Progenitor cell of endocrine pancreas (in vitro differentiated cells): ENCODE data around the gene NR1H4. TPM values are rescaled to one million over a fixed set of nuclear protein-coding genes. Genes with fewer than 3 reads are reported as not detected.

Source experiments
- DNase-seq: peaks from one replicate; pipeline ENCODE4 v3.0.0; 2021; ENCODE audit warnings: low spot score; ENCODE audit not compliant: unreplicated experiment
- H3K27ac Mint-ChIP-seq: 2 replicates; pipeline ENCODE4 v1.8.0; 2021; ENCODE audit warnings: mild to moderate bottlenecking, moderate library complexity, mixed read lengths
- H3K27me3 Mint-ChIP-seq: 2 replicates; pipeline ENCODE4 v1.8.0; 2021; ENCODE audit warnings: mixed read lengths
- H3K36me3 Mint-ChIP-seq: 2 replicates; pipeline ENCODE4 v1.8.0; 2022; ENCODE audit warnings: mixed read lengths; ENCODE audit not compliant: insufficient read depth
- H3K4me1 Mint-ChIP-seq: 2 replicates; pipeline ENCODE4 v1.8.0; 2021; ENCODE audit warnings: low read depth, mixed read lengths
- H3K4me3 Mint-ChIP-seq: 2 replicates; pipeline ENCODE4 v1.8.0; 2021; ENCODE audit warnings: low read depth, mild to moderate bottlenecking, moderate library complexity, mixed read lengths
- H3K9me3 Mint-ChIP-seq: 2 replicates; pipeline ENCODE4 v1.8.0; 2021; ENCODE audit warnings: low read depth, mixed read lengths
- total RNA-seq: library from RNA; stranded (reverse); gene quantifications from 2 replicates; pipeline ENCODE4 v1.2.1, GENCODE V29; 2021
- TF ChIP-seq, protein P1 (sequence below): fragments of 200-600 bp; sonication (generic); IDR thresholded peaks from one replicate; pipeline ENCODE4 v1.5.0; 2021; ENCODE audit warnings: antibody characterized with exemption, mild to moderate bottlenecking; ENCODE audit not compliant: unreplicated experiment

Gene NR1H4
- total RNA-seq, 1 donor from 2014 or later: not detected

GRCh38 chr12:100520048-100520769 is 46.5 kb downstream of the NR1H4 start:
- Mint-ChIP-seq H3K4me3 (no peak overlapping the region), H3K9me3 (peaks cover 4% of the 10 kb centered on the region), H3K27me3 (peaks cover 4% of the 10 kb centered on the region), H3K36me3 (no peaks in the 10 kb centered on the region), H3K27ac (no peak overlapping the region), H3K4me1 (no peaks in the 10 kb centered on the region)
- TF ChIP-seq, protein P1, sequence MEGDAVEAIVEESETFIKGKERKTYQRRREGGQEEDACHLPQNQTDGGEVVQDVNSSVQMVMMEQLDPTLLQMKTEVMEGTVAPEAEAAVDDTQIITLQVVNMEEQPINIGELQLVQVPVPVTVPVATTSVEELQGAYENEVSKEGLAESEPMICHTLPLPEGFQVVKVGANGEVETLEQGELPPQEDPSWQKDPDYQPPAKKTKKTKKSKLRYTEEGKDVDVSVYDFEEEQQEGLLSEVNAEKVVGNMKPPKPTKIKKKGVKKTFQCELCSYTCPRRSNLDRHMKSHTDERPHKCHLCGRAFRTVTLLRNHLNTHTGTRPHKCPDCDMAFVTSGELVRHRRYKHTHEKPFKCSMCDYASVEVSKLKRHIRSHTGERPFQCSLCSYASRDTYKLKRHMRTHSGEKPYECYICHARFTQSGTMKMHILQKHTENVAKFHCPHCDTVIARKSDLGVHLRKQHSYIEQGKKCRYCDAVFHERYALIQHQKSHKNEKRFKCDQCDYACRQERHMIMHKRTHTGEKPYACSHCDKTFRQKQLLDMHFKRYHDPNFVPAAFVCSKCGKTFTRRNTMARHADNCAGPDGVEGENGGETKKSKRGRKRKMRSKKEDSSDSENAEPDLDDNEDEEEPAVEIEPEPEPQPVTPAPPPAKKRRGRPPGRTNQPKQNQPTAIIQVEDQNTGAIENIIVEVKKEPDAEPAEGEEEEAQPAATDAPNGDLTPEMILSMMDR: no peak
- DNase-seq: no peak

DNA sequence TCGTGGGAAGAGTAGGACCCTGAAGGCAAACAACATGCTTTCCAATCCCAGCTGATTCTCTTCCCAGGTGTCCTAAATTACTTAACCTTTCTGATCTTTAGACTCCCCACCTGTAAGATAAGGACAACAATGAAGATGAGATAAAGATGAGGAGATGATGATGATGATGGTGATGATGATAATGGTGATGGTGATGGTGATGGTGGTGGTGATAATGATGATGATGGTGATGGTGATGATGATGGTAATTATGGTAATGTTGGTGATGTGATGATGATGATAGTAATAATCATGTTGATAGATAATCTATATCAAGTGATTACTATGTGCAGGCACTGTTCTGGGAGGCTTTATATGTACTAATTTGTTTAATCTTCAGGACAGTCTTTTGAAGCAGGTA is 48.3 kb downstream of the NR1H4 start:
- H3K4me3 Mint-ChIP-seq: no peak overlapping the region
- peaks cover 4% of the 10 kb centered on the region for H3K9me3 Mint-ChIP-seq

DNA sequence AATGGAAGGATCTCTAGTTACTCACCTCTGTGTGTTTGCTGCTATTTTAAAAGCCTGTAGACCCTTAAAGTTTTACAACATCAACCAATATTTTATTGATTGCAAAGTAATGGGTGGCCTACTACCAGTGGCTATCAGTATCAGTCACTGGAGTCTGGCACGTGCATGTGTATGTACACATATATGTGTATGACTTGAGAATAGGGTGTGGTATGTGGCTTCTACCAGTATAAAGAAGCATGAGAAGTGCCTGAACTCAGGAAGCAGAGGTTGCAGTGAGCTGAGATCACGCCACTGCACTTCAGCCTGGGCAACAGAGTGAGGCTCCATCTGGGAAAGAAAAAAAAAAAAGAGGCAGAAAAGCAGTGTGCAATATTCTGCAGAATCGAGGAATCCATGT is 54.4 kb downstream of the NR1H4 start:
- TF ChIP-seq, protein P1: no peak
- H3K9me3 Mint-ChIP-seq: no peaks in the 10 kb centered on the region
- H3K36me3 Mint-ChIP-seq: no peaks in the 10 kb centered on the region
- DNase-seq: no peak
- H3K4me3 Mint-ChIP-seq: no peak overlapping the region
- H3K4me1 Mint-ChIP-seq: no peaks in the 10 kb centered on the region
- H3K27me3 Mint-ChIP-seq: peaks cover 5% of the 10 kb centered on the region
- no peak overlapping the region for H3K27ac Mint-ChIP-seq

More for the DNA sequence above, 48.3 kb downstream of the NR1H4 start:
- Mint-ChIP-seq H3K4me1 (no peaks in the 10 kb centered on the region), H3K27ac (no peak overlapping the region), H3K27me3 (peaks cover 4% of the 10 kb centered on the region), H3K36me3 (no peaks in the 10 kb centered on the region)
- TF ChIP-seq, protein P1: no peak
- no peak for DNase-seq

- Mint-ChIP-seq H3K9me3 (no peaks in the 10 kb centered on the region), H3K27ac (no peak overlapping the region), H3K36me3 (no peaks in the 10 kb centered on the region), H3K4me3 (no peak overlapping the region), H3K27me3 (peaks cover 5% of the 10 kb centered on the region), H3K4me1 (no peaks in the 10 kb centered on the region)
- DNase-seq: no peak
- TF ChIP-seq, protein P1: no peak
Observed at GRCh38 chr12:100528471-100529127, 54.9 kb downstream of the NR1H4 start.

DNA sequence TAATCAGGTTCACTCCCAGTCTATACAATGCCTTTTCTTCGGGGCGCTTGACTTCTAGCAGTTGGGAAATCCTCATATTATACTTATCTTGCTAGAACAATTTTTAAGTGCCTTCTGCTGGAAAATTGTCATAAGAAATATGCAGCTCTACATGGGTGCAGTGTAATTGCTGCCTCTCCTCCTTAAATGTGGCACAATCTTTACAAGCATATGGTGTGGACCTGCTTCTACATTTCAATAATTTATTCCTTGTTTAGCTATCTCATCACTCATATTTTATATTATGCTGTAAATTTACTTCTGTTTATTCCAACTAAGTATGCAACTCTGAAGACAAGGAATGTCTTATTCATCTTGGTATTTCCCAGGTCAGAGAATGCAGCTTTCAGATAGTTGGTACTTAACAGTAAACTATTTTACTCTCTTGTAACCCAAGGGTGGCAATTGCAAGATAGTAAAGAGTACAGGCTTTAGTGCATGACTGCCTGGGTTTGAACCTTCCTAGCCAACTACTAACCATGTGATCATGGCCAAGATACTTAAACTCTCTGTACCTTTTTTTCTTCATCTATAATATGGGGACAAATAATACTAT is 56.2 kb downstream of the NR1H4 start:
- Mint-ChIP-seq H3K4me3 (no peak overlapping the region), H3K36me3 (no peaks in the 10 kb centered on the region), H3K9me3 (no peaks in the 10 kb centered on the region), H3K4me1 (no peaks in the 10 kb centered on the region), H3K27me3 (peaks cover 5% of the 10 kb centered on the region), H3K27ac (no peak overlapping the region)
- DNase-seq: no peak
- TF ChIP-seq, protein P1: no peak
